Right cardiac atrium (tissue), 5 donors: ENCODE data around the gene CNTNAP1. TPM values are rescaled to one million over a fixed set of nuclear protein-coding genes. Genes with fewer than 3 reads are reported as not detected.

Source experiments
- ATAC-seq, 2 donors: fragments of 200-7000 bp; cut with Tn5 transposase; one replicate each; pipeline versions ENCODE4 v1.8.0 to v1.9.1; 2020; ENCODE audit warnings: moderate library complexity in 2 of 2, mild to moderate bottlenecking in 1 of 2
- DNase-seq, 3 donors: peaks; one replicate each; pipeline ENCODE4 v3.0.0-alpha.2; 2020
- H3K27ac ChIP-seq: one replicate; pipeline ENCODE4 v1.5.1; 2013; ENCODE audit warnings: mild to moderate bottlenecking, low read length, control low read depth, moderate library complexity
- H3K27me3 ChIP-seq: one replicate; pipeline ENCODE4 v1.6.1; 2013; ENCODE audit not compliant: control insufficient read depth, insufficient read depth
- H3K4me1 ChIP-seq: one replicate; pipeline ENCODE4 v1.6.1; 2013; ENCODE audit warnings: low read length; ENCODE audit not compliant: control insufficient read depth, insufficient read depth
- H3K4me3 ChIP-seq: one replicate; pipeline ENCODE4 v1.5.1; 2013; ENCODE audit warnings: low read length, control low read depth
- H3K9me3 ChIP-seq: one replicate; pipeline ENCODE4 v1.6.1; 2013; ENCODE audit warnings: low read length; ENCODE audit not compliant: control insufficient read depth
- WGBS: extraction: QIAGEN DNeasy Blood & Tissue Kit; methylation state at CpG from one replicate; pipeline ENCODE4 v1.1.7; 2013; 5-methylcytosine and 5-hydroxymethylcytosine counted together
- intact Hi-C, 4 donors: fragments of 100-400 bp; cut with DNase I; formaldehyde crosslinking; loops; one replicate each; pipeline versions ENCODE4 v1.11.0 to v1.14.0; 2022 to 2023
- long read RNA-seq, 4 donors: library from polyadenylated mRNA; unstranded; transcript quantifications; one replicate each; pipeline ENCODE4 v2.0.0, GENCODE V29; 2020 to 2021
- polyA plus RNA-seq: library from polyadenylated mRNA; stranded (reverse); fragments of 200-250 nt; gene quantifications from one replicate; pipeline ENCODE4 v1.2.3, GENCODE V29; 2013
- total RNA-seq, 4 donors: library from RNA; stranded (reverse); fragmentation: NEBNext Ultra II Directional; extraction: Animal tissue kit (Norgen Biotek cat#: 25700); gene quantifications; one replicate each; pipeline ENCODE4 v1.2.1, GENCODE V29; 2021
- donor health status: healthy with polysubstance abuse.
- donor health status: DM: no; HTN: yes; CAD: no.
- donor health status: DM: no; HTN: no; CAD: no.
- donor health status: DM: no; HTN: yes; CAD: no; lungs with severe emphysema.
- donor health status: DM: yes; HTN: yes; CAD: no.

The CNTNAP1 gene
- 1 to 10 TPM; 4.6 to 9.9 (median 7.1) TPM for total RNA-seq
- 4.6 TPM for polyA plus RNA-seq
- long read RNA-seq, donor 1, partial matches to known transcripts, result 1 of 2 reads
- long read RNA-seq, donor 1, other reads (novel, unspliced or antisense), result 1 of 2 reads
- long read RNA-seq, donor 2, partial matches to known transcripts, result 1 of 1 reads
- long read RNA-seq, donor 2, other reads (novel, unspliced or antisense), result 0 of 1 reads
- long read RNA-seq, donor 3, partial matches to known transcripts, result 0 of 2 reads
- long read RNA-seq, donor 3, other reads (novel, unspliced or antisense), result 2 of 2 reads
- long read RNA-seq, donor 4, result 0 reads

DNA sequence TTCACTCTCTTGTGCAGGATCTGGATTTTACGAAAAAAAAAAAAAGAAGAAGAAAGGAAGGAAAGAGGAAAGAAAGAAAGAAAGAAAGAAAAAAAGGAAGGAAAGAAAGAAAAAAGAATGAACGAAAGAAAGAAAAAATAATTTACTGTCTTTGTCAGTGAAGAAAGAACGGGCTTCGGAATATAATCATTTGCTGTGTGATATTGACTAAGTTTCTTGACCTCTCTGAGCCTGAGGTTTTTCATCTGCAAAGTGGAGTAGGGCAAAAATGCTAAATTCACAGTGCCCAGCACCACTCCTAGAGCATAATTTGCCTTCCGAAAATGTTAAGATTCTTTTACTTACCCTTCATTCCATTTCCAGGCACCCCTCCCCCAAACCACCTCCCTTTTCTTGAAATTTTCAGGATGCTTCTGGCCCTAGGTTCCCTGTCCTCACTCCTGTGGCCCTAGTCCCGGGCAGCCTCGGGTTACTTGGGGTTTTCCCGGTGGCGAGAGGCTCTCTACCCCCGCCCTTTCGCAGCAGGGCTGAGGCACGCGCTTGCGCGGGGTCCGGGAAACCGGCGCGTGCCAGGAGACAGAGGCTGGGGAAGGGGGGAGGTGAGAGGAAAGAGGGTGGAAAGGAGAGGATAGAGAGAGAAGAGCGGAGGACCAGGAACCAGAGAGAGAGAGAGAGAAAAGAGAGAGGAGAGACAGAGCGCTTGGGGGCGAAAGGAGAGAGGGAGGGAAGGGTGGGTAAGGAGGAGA, at the start of gene CNTNAP1:
Gene CNTNAP1, plus strand, starts transcription at position 556 of the 746 bp plus-strand sequence. CDS start 299 bp downstream, outside the sequence.
- no peaks in the 10 kb centered on the region for H3K9me3 ChIP-seq
- no peaks in the 10 kb centered on the region for H3K27me3 ChIP-seq
- WGBS, result 12% methylated on average over 22 of the region's 22 CpGs
- peak within 1 kb of the TSS; percentile 27 for H3K4me3 ChIP-seq
- H3K27ac ChIP-seq, result peak within 1 kb of the TSS; percentile 1
- ATAC-seq, result peak in 1 of 2 donors; percentile 22
- peaks cover 4% of the 10 kb centered on the region for H3K4me1 ChIP-seq
- intact Hi-C loops, result loop anchor here in 2 of 4 donors (5.0 to 10.0 kb wide), 2 partner anchors 75 to 77 kb away; partner anchors contain the start of genes RETREG3 (in 2 of the 2) and TUBG1 (in 2 of the 2)
- DNase-seq, result peak; percentile 73 to 88 (median 87)

DNA sequence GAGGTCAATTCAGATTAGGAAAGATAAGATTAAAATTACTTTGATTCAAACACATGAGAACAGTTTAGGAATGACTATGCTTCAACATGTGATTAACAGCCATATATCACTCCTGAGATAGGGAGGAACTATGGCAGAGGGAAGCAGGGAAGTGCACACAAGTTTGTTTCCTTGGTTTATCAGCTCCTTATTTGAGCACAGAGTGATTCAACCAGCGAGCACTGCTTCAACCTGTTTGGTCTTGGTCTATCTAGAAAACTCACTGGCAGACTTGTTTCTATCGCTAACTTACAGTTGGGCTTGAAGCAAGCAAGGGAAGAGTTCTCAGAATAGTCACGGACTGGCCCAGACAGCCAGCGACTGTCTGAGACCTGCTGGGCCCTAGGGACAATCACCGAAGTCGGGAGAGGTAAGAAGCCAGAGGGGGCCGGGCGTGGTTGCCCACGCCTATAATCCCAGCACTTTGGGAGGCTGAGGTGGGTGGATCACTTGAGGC, 49.3 kb upstream of the CNTNAP1 start:
- DNase-seq, result no peak
- H3K27ac ChIP-seq, result no peak overlapping the region
- intact Hi-C loops, result no loop called here
- 73% methylated on average over 9 of the region's 9 CpGs for WGBS
- H3K4me3 ChIP-seq, result no peak overlapping the region
- H3K27me3 ChIP-seq, result no peaks in the 10 kb centered on the region
- H3K9me3 ChIP-seq, result no peaks in the 10 kb centered on the region
- ATAC-seq, result no peak
- no peaks in the 10 kb centered on the region for H3K4me1 ChIP-seq

DNA sequence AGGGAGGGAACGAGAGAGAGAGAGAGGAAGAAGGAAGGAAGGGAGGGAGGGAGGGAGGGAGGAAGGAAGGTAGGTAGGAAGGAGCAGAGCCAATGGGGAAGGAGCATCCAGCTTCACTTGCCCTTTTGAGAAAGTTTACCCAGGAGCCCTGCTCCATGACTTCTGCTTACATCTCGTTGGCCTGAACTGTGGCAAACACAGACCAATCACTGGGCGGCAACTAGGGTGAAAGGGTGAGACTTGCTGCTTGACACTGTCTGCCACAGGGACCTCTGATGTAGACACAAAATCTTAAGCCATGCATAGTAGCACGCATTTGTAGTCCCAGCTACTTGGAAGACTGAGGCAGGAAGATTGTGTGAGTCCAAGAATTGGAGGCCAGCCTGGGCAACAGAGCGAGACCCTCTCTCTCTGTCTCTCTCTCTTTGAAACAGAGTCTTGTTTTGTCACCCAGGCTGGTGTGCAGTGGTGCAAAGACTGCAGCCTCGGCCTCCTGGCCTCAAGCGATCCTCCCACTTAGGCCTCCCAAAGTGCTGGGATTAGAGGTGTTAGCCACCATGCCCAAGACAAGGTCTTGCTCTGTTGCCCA, 42.7 kb upstream of the CNTNAP1 start:
- H3K27ac ChIP-seq, result no peak overlapping the region
- WGBS, result 78% methylated on average over 6 of the region's 7 CpGs
- DNase-seq (no peak), ATAC-seq (no peak)
- H3K27me3 ChIP-seq, result no peaks in the 10 kb centered on the region
- intact Hi-C loops, result no loop called here
- no peaks in the 10 kb centered on the region for H3K9me3 ChIP-seq
- H3K4me1 ChIP-seq, result no peaks in the 10 kb centered on the region
- H3K4me3 ChIP-seq, result no peak overlapping the region

DNA sequence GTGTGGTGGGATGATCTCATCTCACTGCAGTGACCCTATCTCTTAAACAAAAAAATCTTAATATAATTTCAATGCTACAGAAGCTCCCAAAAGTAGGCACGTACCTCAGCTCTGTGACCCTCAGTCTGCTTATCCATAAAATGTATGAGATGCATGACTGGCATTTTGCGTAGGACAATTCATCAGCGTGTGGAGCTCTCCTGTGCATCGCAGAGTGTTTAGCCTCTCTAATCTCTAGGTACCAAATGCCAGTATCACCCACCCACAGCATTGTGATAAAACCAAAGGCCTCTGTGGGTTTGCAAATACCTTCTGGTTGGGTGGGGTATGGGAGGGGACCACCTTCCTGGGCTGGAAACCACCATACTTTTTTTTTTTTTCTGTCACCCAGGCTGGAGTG, 42.2 kb upstream of the CNTNAP1 start:
- intact Hi-C loops, result no loop called here
- H3K27ac ChIP-seq, result no peak overlapping the region
- no peak for DNase-seq

DNA sequence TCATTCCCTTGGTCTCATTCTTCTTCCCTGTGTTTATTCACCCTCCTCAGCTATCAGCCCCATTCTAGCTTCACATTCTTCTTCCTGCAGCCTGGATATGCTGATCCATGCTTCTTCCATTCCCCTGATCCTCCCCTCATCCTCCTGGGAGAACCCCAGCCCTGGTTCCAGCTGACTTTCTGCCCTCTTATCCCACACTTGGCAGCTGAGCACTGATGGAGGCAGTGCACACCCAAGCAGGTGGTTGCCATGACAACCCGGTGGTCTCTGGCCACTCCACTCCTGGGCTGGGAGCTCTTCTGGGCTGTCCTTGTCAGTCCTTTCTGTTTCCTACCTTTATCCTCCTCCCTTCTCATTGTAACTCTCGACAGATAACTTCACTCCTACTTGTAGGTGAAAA, 40.0 kb upstream of the CNTNAP1 start:
- ATAC-seq (no peak), DNase-seq (no peak)
- no peak overlapping the region for H3K4me3 ChIP-seq
- 33% methylated on average over 2 of the region's 2 CpGs for WGBS
- intact Hi-C loops, result no loop called here
- no peak overlapping the region for H3K27ac ChIP-seq
- no peaks in the 10 kb centered on the region for H3K9me3 ChIP-seq
- no peaks in the 10 kb centered on the region for H3K27me3 ChIP-seq
- H3K4me1 ChIP-seq, result no peaks in the 10 kb centered on the region

More for the DNA sequence above, 42.2 kb upstream of the CNTNAP1 start:
- H3K9me3 ChIP-seq, result no peaks in the 10 kb centered on the region
- H3K4me3 ChIP-seq, result no peak overlapping the region
- no peaks in the 10 kb centered on the region for H3K4me1 ChIP-seq
- WGBS, result 85% methylated on average over 4 of the region's 4 CpGs
- no peak for ATAC-seq
- H3K27me3 ChIP-seq, result no peaks in the 10 kb centered on the region

DNA sequence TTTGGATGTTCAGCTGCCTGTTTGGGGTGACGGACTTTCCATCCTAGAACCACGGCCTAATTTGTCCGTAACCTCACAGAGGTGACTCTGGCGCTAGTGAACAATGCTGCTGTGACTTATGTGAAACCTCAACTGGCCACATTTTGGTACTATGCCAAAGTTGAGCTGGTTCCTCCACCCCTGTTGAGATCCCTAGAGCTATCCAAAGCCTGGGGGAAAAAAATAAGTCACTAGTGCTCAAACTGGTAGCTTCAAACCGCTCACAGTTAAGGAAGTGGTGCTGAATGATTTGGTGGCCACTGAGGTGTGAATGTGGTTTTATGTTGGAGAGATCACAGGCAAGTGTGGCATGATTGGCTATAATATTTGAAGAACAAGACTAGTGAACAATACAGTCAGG, 34.6 kb upstream of the CNTNAP1 start:
- 83% methylated on average over 5 of the region's 5 CpGs for WGBS
- H3K4me3 ChIP-seq, result no peak overlapping the region
- DNase-seq (no peak), ATAC-seq (no peak)
- H3K27ac ChIP-seq, result no peak overlapping the region
- H3K27me3 ChIP-seq, result no peaks in the 10 kb centered on the region
- intact Hi-C loops, result no loop called here
- no peaks in the 10 kb centered on the region for H3K4me1 ChIP-seq
- H3K9me3 ChIP-seq, result no peaks in the 10 kb centered on the region

DNA sequence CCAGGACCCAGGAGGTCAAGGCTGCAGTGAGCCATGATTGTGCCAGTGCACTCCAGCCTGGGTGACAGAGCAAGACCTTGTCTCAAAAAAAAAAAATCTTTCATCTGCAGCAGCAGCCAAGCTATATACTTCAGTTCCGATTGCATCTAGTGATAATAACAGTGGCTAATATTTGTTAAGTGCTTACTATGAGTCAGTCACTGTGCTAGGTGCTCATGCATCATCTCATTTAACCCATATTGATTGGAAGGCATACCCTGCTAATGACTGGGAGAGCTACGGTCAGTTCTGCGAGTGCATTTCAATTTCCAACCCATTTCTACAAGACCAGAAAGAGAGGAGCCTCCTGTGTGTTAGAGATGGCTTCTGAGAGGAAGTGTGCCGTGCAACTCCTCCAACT, 30.9 kb upstream of the CNTNAP1 start:
- DNase-seq (no peak), ATAC-seq (no peak)
- H3K9me3 ChIP-seq, result no peaks in the 10 kb centered on the region
- no peak overlapping the region for H3K27ac ChIP-seq
- H3K4me3 ChIP-seq, result no peak overlapping the region
- H3K27me3 ChIP-seq, result no peaks in the 10 kb centered on the region
- no peaks in the 10 kb centered on the region for H3K4me1 ChIP-seq
- intact Hi-C loops, result loop anchor here in 1 of 4 donors (5.0 kb wide), 1 partner anchor 34 kb away; no protein-coding TSS in a partner anchor
- WGBS, result 74% methylated on average over 4 of the region's 4 CpGs

DNA sequence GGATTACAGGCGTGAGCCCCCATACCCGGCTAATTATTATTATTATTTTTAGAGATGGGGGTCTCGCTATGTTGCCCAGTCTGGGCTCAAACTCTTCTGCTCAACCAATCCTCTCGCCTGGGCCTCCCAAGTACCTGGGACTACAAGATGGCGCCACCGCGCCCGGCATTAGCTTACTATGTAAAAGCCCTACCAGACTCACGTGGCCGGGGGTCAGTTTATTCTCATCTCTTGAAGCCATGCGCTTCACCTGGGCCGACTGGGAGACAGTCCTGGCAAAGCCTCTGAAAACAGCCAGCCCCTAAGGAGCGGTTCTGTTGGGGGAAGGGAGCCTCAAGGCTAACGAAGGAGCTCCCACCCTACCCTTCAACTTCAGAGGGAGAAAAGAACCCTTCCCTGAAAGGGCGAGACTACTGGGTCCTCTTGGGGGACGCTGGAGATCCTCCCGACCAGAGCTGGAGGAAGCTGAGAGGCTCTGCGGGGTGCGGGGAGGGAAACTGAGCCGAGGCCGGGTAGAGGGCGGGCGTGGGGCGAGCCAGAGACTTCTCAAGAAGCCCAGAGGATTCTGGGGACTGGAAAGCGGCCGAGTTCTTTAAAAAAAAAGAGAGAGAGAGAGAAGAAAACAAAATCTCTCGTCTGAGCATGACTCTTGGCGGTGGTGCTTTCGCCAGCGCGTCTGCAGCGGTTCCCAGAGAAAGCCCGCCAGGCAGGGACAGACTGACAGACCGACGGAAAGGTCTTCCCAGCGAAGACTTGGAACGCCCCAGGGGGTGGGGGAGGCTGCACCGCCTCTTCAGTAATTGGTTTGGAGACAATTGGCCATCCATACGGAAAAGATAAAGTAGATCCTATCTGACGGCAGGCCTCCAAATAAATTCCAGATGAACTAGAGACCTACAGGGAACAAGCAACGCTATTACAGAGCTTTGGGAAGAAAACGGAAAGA, 28.9 kb upstream of the CNTNAP1 start:
- H3K4me1 ChIP-seq, result no peaks in the 10 kb centered on the region
- WGBS, result 24% methylated on average over 41 of the region's 42 CpGs
- H3K27ac ChIP-seq, result peak overlapping the region; percentile 61
- no peaks in the 10 kb centered on the region for H3K27me3 ChIP-seq
- peak; percentile 88 for ATAC-seq
- H3K4me3 ChIP-seq, result peak overlapping the region; percentile 54
- no peaks in the 10 kb centered on the region for H3K9me3 ChIP-seq
- intact Hi-C loops, result loop anchor here in 1 of 4 donors (5.0 kb wide), 1 partner anchor 36 kb away; no protein-coding TSS in a partner anchor
- DNase-seq, result peak; percentile 75 to 91 (median 91)

DNA sequence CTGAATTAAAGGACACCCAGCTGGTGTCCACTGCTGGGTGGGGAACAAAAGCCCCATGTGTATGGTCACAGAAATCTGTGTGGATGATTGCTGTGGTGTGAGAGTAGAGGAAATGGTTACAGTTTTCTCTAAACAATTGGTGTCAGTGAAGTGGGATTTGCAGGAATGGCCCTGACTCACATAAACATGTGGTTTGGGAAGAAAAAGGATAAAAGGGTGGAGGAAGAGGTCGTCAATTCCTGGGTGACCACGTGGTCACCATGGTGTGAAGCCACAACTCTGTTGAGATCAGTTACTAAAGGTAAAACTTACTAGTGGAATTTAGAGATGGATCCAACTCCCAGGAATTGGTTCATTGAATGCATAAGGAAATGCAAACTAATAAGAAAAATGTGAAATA, 26.8 kb upstream of the CNTNAP1 start:
- H3K27me3 ChIP-seq, result no peaks in the 10 kb centered on the region
- peaks cover under 1% of the 10 kb centered on the region for H3K4me1 ChIP-seq
- no peak overlapping the region for H3K4me3 ChIP-seq
- H3K9me3 ChIP-seq, result no peaks in the 10 kb centered on the region
- H3K27ac ChIP-seq, result no peak overlapping the region
- WGBS, result 69% methylated on average over 2 of the region's 2 CpGs
- intact Hi-C loops, result no loop called here
- ATAC-seq (no peak), DNase-seq (no peak)

DNA sequence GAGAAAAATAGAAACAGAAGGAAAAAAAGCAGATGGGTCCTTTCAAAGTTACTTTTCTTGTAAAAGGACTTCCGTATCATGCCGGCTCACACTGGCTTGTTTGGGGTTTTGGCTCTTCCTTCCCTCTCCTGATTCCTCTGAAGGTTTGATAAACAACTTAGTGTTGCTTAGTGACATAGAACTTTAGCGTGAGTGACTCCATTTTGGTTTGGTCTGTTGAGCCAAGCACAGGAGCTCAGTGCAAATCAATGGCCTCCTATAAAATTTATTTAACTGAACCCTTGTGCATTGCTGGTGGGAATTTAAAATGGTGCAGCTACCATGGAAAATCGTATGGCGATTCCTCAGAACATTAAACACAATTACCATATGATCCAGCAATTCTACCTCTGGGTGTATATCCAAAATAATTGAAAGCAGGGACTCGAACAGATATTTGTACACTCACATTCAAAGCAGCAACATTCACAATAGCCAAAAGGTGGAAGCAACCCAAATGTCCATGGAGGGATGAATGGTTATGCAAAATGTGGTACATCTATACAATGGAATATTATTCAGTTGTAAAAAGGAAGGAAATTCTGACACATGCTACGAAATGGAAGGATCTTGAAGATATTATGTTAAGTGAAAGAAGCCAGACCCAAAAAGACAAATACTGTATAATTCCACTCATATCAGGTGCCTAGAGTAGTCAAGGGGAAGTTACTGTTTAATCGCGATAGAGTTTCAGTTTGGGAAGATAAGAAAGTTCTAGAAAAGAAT, 24.3 kb upstream of the CNTNAP1 start:
- WGBS, result 88% methylated on average over 9 of the region's 9 CpGs
- Histone ChIP-seq H3K27ac (no peak overlapping the region), H3K9me3 (no peaks in the 10 kb centered on the region), H3K4me1 (peaks cover 4% of the 10 kb centered on the region), H3K4me3 (no peak overlapping the region), H3K27me3 (no peaks in the 10 kb centered on the region)
- ATAC-seq (no peak), DNase-seq (no peak)
- intact Hi-C loops, result no loop called here
